Spleen (tissue), 11 donors: ENCODE results near the gene PGM5. TPM values are rescaled to one million over a fixed set of nuclear protein-coding genes. Genes with fewer than 3 reads are reported as not detected.

ENCODE experiments used
- DNase-seq: peaks from one replicate; pipeline ENCODE4 v3.0.0-alpha.2; 2020
- H3K27ac ChIP-seq, 8 donors: fragments of 200-600 bp; sonication (generic) in 7 of 8; 1 replicate in 4 of 8; 2 replicates in 4 of 8; pipeline versions ENCODE4 v1.5.0 to v1.8.0; 2016 to 2021; ENCODE audit warnings: inconsistent platforms in 4 of 8, mild to moderate bottlenecking in 4 of 8, moderate library complexity in 1 of 8
- H3K27me3 ChIP-seq, 7 donors: fragments of 200-600 bp; sonication (generic) in 6 of 7; replicated peaks in 1 of 7; 1 replicate in 4 of 7; 2 replicates in 3 of 7; pipeline versions ENCODE4 v1.5.0 to v1.8.0; 2016 to 2021; ENCODE audit warnings: inconsistent platforms in 3 of 7, mild to moderate bottlenecking in 1 of 7
- H3K36me3 ChIP-seq, 6 donors: fragments of 200-600 bp; sonication (generic) in 5 of 6; 1 replicate in 4 of 6; 2 replicates in 2 of 6; pipeline versions ENCODE4 v1.5.0 to v1.8.0; 2016 to 2021; ENCODE audit warnings: inconsistent platforms in 2 of 6
- H3K4me1 ChIP-seq, 6 donors: fragments of 200-600 bp; sonication (generic) in 5 of 6; 1 replicate in 3 of 6; 2 replicates in 3 of 6; pipeline versions ENCODE4 v1.5.0 to v1.8.0; 2016 to 2021; ENCODE audit warnings: inconsistent platforms in 3 of 6
- H3K4me3 ChIP-seq, 8 donors: fragments of 200-600 bp; sonication (generic) in 7 of 8; 1 replicate in 4 of 8; 2 replicates in 4 of 8; pipeline versions ENCODE4 v1.5.0 to v1.8.0; 2016 to 2021; ENCODE audit warnings: inconsistent platforms in 4 of 8, mild to moderate bottlenecking in 4 of 8, moderate library complexity in 2 of 8
- H3K9me3 ChIP-seq, 8 donors: fragments of 200-600 bp; sonication (generic) in 7 of 8; 1 replicate in 4 of 8; 2 replicates in 4 of 8; pipeline versions ENCODE4 v1.5.0 to v1.8.0; 2016 to 2021; ENCODE audit warnings: inconsistent platforms in 4 of 8
- POLR2A ChIP-seq, 3 donors: fragments of 450-650 bp; IDR thresholded peaks; one replicate each; pipeline ENCODE4 v1.5.1; 2017; ENCODE audit warnings: antibody characterized with exemption in 3 of 3, mild to moderate bottlenecking in 1 of 3
- POLR2AphosphoS5 ChIP-seq, 3 donors: sonication (generic); formaldehyde crosslinking; IDR thresholded peaks; one replicate each; pipeline ENCODE4 v1.5.1; 2017; ENCODE audit warnings: antibody characterized with exemption in 3 of 3
- WGBS, 5 donors: extraction: QIAGEN DNeasy Blood & Tissue Kit in 3 of 5; methylation state at CpG; one replicate each; pipeline versions ENCODE4 v1.1.5 to v1.1.7; 2013 to 2018; 5-methylcytosine and 5-hydroxymethylcytosine counted together
- intact Hi-C: fragments of 100-400 bp; cut with DNase I; formaldehyde crosslinking; loops from one replicate; pipeline ENCODE4 v1.15.0; 2023; ENCODE audit warnings: low total_unique reads
- polyA plus RNA-seq, 3 donors: library from polyadenylated mRNA; stranded (reverse); fragments of 200-250 nt; gene quantifications; one replicate each; pipeline ENCODE4 v1.2.1, GENCODE V29; 2013
- total RNA-seq, 7 donors: library from RNA; depleted of rRNA in 3 of 7; stranded (reverse); fragments of >200 nt in 3 of 7; fragmentation: NEBNext Ultra II Directional in 4 of 7; extraction: Animal tissue kit (Norgen Biotek cat#: 25700) in 4 of 7; gene quantifications; one replicate each; pipeline versions ENCODE4 v1.1.0 to v1.2.1, GENCODE V29; 2016 to 2021
- TF ChIP-seq, protein P1 (sequence below), 11 experiments: fragments of 200-600 bp in 7 of 11; fragments of 450-650 bp in 4 of 11; sonication (generic) in 4 of 11; IDR thresholded peaks in 8 of 11; conservative IDR thresholded peaks in 3 of 11; 1 replicate in 7 of 11; 2 replicates in 4 of 11; pipeline versions ENCODE4 v1.4.0 to v1.8.0; 2016 to 2021; ENCODE audit warnings: antibody characterized with exemption in 11 of 11, inconsistent platforms in 4 of 11, mild to moderate bottlenecking in 1 of 11
- donor health status: healthy with polysubstance abuse.
- donor health status: DM: no; HTN: no; CAD: no; lungs with moderate emphysema.
- donor health status: DM: no; HTN: no; CAD: no.
- donor health status: Bipolar disorder and iron deficiency.
- donor health status: healthy.
- donor health status: DM: no; HTN: no; CAD: no.
- donor health status: DM: yes; HTN: yes; CAD: no.

The PGM5 gene
- total and polyA plus RNA-seq, 10 donors = 3.2 to 26.1 (median 14.4) TPM

- no peaks in the 10 kb centered on the region for H3K27me3 ChIP-seq
- DNase-seq = no peak
- intact Hi-C loops = no loop called here
- H3K4me1 ChIP-seq = peaks cover 0 to 12% (median 3%) of the 10 kb centered on the region in 6 donors
- no peak overlapping the region for H3K4me3 ChIP-seq
- H3K36me3 ChIP-seq = no peaks in the 10 kb centered on the region
- no peak for TF ChIP-seq POLR2A (IDR thresholded peaks at IDR 0.05)
- no peak for TF ChIP-seq POLR2AphosphoS5 (IDR thresholded peaks at IDR 0.05)
- TF ChIP-seq, protein P1, sequence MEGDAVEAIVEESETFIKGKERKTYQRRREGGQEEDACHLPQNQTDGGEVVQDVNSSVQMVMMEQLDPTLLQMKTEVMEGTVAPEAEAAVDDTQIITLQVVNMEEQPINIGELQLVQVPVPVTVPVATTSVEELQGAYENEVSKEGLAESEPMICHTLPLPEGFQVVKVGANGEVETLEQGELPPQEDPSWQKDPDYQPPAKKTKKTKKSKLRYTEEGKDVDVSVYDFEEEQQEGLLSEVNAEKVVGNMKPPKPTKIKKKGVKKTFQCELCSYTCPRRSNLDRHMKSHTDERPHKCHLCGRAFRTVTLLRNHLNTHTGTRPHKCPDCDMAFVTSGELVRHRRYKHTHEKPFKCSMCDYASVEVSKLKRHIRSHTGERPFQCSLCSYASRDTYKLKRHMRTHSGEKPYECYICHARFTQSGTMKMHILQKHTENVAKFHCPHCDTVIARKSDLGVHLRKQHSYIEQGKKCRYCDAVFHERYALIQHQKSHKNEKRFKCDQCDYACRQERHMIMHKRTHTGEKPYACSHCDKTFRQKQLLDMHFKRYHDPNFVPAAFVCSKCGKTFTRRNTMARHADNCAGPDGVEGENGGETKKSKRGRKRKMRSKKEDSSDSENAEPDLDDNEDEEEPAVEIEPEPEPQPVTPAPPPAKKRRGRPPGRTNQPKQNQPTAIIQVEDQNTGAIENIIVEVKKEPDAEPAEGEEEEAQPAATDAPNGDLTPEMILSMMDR (IDR thresholded peaks at IDR 0.05 in 8 of 11, conservative IDR thresholded peaks at IDR 0.05 in 3 of 11) = no peak
- WGBS, 5 donors = 77 to 100% (median 90%) methylated on average over 1 of the region's 1 CpG
- no peak overlapping the region for H3K27ac ChIP-seq
- no peaks in the 10 kb centered on the region for H3K9me3 ChIP-seq
Observed at GRCh38 chr9:68537616-68537880, 181.1 kb downstream of the PGM5 start.

GRCh38 chr9:68538200-68538599 is 181.8 kb downstream of the PGM5 start:
- WGBS, 5 donors = 86 to 97% (median 90%) methylated on average over 3 of the region's 3 CpGs
- no peak for DNase-seq
- intact Hi-C loops = no loop called here

DNA sequence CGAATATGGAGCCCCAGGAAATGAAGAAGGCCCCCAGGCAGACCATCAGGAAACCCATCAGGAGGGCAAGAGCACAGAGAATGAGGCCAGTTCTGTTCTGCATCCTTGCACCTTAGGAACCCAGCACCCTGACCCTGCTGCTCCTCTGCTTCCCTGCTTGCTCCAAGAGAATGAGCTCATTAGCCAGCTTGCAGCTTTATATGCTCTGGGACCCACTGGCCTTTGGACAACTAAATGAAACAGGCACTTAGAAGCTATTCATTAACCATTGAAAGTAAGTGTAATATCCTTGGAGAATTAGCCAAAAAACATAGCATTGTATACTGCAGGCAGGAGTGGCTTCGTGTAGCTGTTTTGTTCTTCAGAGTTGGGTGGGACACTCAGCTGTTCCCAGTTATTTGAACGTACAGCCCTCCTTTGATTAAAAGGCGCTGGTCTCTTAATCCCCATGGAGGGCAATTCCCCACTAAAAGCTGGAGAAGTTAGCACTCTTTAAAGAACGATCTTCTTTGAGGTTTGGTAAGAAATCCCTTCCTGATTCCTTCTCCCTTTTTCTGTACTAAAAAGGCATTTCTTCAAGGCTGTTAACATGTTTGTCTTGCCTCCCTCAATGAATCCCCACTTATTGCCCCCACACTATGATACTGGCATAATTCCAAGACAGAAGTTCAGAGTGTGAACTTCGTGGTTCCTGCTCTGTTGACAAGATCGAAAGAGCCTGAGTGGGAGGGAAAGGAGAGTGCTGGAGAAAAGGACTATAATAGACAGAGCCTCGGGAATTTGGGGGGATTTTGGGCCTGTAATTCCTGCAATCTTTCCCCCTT is 184.5 kb downstream of the PGM5 start, which contains the start of gene TMEM252:
TMEM252 (minus strand) TSS at position 172 of the 824 bp plus-strand sequence; CDS start at position 103, 69 bp downstream.
- H3K27me3 ChIP-seq = no peaks in the 10 kb centered on the region
- H3K36me3 ChIP-seq = no peaks in the 10 kb centered on the region
- TF ChIP-seq POLR2AphosphoS5 (IDR thresholded peaks at IDR 0.05) (no peak), POLR2A (IDR thresholded peaks at IDR 0.05) (no peak)
- TF ChIP-seq, protein P1 (IDR thresholded peaks at IDR 0.05 in 8 of 11, conservative IDR thresholded peaks at IDR 0.05 in 3 of 11) = no peak
- H3K4me1 ChIP-seq = peaks cover 0 to 23% (median 7%) of the 10 kb centered on the region in 6 donors
- H3K27ac ChIP-seq = no peak within 1 kb of the TSS
- H3K4me3 ChIP-seq = no peak within 1 kb of the TSS
- no peaks in the 10 kb centered on the region for H3K9me3 ChIP-seq
- intact Hi-C loops = no loop called here
- 43 to 62% (median 48%) methylated on average over 8 of the region's 8 CpGs for WGBS, 5 donors
- no peak for DNase-seq

More at GRCh38 chr9:68538200-68538599, 181.8 kb downstream of the PGM5 start:
- Histone ChIP-seq H3K36me3 (no peaks in the 10 kb centered on the region), H3K9me3 (no peaks in the 10 kb centered on the region), H3K27me3 (no peaks in the 10 kb centered on the region), H3K4me1 (peaks cover 0 to 12% (median 3%) of the 10 kb centered on the region in 6 donors), H3K27ac (no peak overlapping the region), H3K4me3 (no peak overlapping the region)
- no peak for TF ChIP-seq POLR2AphosphoS5 (IDR thresholded peaks at IDR 0.05)
- TF ChIP-seq POLR2A (IDR thresholded peaks at IDR 0.05) = no peak
- TF ChIP-seq, protein P1 (IDR thresholded peaks at IDR 0.05 in 8 of 11, conservative IDR thresholded peaks at IDR 0.05 in 3 of 11) = no peak

- Histone ChIP-seq H3K36me3 (no peaks in the 10 kb centered on the region), H3K27me3 (no peaks in the 10 kb centered on the region), H3K9me3 (no peaks in the 10 kb centered on the region), H3K4me3 (no peak overlapping the region), H3K27ac (no peak overlapping the region), H3K4me1 (peaks cover 0 to 29% (median 12%) of the 10 kb centered on the region in 6 donors)
- 51 to 64% (median 58%) methylated on average over 2 of the region's 2 CpGs for WGBS, 5 donors
- DNase-seq = no peak
- intact Hi-C loops = no loop called here
- no peak for TF ChIP-seq POLR2A (IDR thresholded peaks at IDR 0.05)
- no peak for TF ChIP-seq POLR2AphosphoS5 (IDR thresholded peaks at IDR 0.05)
- TF ChIP-seq, protein P1 (IDR thresholded peaks at IDR 0.05 in 8 of 11, conservative IDR thresholded peaks at IDR 0.05 in 3 of 11) = no peak
Observed at GRCh38 chr9:68541568-68541967, 185.2 kb downstream of the PGM5 start.
